GM15510 (cell line): ENCODE measurements around the gene DPYSL4.

Experiments used
- POLR2A ChIP-seq: IDR thresholded peaks from 3 replicates; pipeline ENCODE4 v1.6.1; 2011; ENCODE audit warnings: borderline replicate concordance; ENCODE audit not compliant: insufficient read length; ENCODE audit errors: extremely low read depth

Gene DPYSL4

DNA sequence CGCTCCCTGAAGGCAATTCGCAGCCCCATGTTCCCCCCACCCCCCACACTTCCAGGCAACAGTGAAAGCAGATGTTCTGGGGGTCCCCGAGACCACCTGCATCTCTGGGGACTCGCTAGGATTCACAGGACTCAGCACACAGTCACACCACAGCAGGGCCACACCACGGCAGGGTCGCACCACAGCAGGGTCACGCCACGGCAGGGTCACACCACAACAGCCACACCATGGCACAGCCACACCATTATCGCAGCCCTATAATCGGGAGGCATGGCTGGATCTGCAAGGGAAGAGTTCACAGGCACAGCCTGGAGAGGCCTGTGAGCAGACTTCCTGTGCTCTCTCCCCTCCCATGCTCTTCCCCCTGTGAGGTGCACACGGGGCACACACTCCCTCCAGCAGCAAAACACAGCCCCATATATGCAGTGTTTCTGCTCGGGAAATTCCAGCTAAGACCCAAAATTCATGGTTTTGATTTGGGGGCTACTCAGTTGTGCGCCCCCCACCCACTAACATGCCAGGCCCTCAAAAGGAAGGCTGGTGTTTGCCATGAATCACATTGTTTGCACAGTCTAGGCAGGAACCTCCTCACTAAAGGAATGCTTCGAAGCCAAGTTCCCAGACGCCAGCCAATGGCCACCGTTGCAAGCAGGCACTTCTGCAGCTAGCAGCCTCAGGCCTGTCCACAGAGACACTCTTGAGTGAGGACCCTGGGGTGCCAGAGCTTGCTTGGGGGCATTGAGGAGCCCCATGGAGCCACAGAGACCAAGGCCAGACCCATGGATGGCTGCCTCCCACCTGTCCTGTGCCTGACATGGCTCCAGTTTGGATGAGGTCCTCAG, 7.0 kb upstream of the DPYSL4 start:
- no peak for TF ChIP-seq POLR2A

DNA sequence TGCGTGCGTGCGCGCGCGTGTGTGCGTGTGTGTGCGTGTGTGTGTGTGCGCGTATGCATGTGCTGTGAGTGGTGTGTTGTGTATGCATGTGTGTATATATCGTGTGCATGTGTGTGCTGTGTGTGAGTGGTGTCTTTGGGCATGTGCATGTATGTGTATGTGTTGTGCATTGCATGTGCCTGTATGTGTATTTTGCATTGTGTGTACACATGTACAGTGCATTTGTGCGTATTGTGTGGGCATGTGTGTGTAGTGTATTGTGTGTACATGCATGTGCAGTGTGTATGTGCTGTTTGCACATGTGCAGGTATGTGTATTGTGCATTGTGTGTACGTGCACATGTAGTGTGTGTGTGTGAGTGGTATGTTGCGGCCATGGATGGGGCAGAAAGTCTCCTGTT, 6.0 kb upstream of the DPYSL4 start:
- TF ChIP-seq POLR2A, result no peak

- TF ChIP-seq POLR2A, result no peak
These were observed 4.9 kb upstream of the DPYSL4 start for GRCh38 chr10:132181691-132182425.

DNA sequence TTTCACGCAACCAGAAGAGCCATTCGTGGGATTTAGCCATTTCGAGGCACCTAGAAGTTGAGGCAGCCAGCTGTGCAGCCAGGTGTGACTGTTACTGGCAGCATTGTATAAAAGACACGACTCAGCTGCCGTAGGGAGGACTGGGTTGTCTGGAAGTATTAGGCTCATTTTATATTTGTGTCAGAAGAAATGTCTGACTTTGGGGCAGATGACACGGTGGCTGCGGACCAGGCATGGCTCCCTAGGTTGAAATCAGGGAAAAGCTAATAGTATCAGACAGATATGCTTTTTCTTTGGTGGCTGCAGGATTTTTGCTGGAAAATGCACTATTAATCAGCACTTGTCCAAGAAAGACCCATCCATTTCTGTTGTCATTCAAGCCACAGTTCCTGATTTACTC, 4.2 kb upstream of the DPYSL4 start:
- no peak for TF ChIP-seq POLR2A

DNA sequence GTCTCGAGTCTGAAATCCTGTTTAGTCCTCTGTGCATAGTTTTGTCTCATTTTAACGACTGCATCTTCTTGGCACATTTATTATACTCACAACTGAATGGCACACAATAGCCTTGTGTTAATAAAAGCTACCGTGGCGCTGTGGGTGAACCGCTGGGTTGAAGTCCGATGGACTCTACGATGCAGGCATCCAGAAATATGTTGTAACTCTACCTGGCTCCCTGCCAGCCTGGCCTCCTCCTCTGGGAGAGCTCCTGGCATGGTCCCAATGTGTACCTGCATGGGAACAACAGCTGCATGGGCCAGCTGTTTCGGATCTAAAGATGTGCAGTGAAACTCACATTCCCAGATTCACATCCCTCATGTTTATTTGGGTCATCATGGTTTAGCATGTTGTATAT, 3.7 kb upstream of the DPYSL4 start:
- no peak for TF ChIP-seq POLR2A

DNA sequence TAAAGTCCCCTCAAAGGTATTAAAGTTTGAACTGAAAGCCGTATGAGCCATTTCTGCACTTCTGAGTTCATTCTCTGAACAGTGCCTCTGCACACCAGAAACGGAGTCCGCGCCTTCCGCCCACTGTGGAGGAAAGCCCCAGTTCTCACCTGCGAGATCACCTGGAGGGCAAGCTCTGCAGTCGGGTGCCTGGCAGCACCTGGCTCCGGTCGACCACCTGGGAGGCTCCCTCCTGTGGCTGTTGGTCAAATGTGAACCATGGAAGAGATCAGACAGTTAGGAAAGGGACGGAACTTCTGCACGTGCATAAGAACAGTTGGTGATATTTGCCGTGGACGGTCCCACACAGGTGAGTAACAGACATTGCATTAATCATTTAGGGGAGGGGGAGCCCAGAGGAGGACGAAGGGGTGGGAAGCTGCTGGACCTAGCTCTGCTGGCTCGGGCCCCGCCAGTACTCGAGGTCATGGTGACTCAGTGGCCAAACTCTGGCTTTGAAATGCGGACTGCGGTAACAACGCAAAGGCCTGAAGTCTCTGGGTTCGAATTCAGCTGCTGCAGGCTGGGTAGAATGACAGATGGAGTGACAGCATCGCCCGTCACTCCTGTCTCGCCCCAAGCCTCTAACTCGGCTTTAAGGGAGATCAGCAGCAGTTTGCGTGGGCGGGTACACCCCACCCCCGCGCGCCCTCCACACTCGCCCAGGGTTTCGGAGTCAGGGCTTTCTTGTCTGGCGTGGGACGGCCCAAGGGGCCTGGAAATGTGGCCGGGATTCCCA, 1.7 kb upstream of the DPYSL4 start:
- TF ChIP-seq POLR2A, result no peak

DNA sequence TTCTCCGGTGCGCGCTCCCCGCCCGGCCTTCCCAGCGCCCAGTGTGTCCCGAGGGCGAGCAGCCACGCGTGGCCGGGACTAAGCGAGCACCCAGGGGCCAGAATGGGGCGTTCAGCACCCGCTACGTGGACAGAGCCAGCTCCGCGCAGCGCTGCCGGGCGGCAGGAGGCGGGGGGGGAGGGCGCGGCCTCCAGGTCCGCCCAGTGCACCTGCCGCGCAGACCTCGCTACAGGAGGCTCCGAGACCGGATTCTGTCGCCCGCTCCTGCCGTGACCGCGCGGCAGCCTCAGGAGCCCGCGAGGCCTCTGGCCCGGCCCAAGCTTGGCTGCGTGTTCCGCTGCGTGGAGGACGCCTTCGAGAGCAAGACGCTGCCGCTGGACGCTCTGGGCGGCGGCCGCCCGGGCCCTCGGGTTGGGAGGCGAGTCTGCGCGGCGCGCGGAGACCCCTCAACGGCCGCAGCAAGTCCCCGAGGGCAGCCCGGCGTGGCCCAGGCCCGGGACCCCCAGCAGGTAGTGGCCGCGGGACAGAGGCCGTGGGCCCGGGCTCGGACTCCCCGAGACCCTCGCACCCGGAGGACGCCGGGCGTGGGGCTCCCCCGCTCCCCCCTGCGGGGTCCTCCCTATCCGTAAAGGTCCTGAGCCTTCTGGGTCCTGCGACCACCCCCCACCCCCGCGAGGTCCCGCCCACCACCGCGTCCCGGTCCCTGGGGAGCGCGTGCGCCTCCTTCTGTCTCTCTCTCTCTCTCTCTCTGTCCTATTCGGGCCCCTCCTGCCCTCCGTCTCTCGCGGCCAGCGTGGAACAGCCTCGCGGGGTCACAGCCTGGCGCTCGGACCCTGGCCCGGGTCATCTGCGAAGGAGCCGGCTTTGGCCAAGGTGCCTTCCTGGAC, 904 bp upstream of the DPYSL4 start:
- no peak for TF ChIP-seq POLR2A

GRCh38 chr10:132187430-132188138, 836 bp downstream of the DPYSL4 start:
- no peak for TF ChIP-seq POLR2A

GRCh38 chr10:132188331-132188730, 1.6 kb downstream of the DPYSL4 start:
- no peak for TF ChIP-seq POLR2A

- TF ChIP-seq POLR2A, result no peak
These were observed 2.3 kb downstream of the DPYSL4 start for GRCh38 chr10:132189016-132189415.

- TF ChIP-seq POLR2A, result no peak
These were observed 3.2 kb downstream of the DPYSL4 start for GRCh38 chr10:132189810-132190422.

GRCh38 chr10:132192076-132192975, 5.6 kb downstream of the DPYSL4 start:
- TF ChIP-seq POLR2A, result no peak
